Activated naive CD8-positive, alpha-beta T cell treated with anti-CD3 and anti-CD28 coated beads for 36 hours (primary cell): ENCODE data around the gene KCNIP1. TPM values are rescaled to one million over a fixed set of nuclear protein-coding genes. Genes with fewer than 3 reads are reported as not detected.

Experiments used
- DNase-seq: peaks from one replicate; pipeline ENCODE4 v3.0.0; 2021
- H3K27ac Mint-ChIP-seq: one replicate; pipeline ENCODE4 v1.8.0; 2022; ENCODE audit warnings: mild to moderate bottlenecking, moderate library complexity, mixed read lengths
- H3K27me3 Mint-ChIP-seq: one replicate; pipeline ENCODE4 v1.8.0; 2022; ENCODE audit warnings: mild to moderate bottlenecking, mixed read lengths
- H3K36me3 Mint-ChIP-seq: one replicate; pipeline ENCODE4 v1.8.0; 2021; ENCODE audit warnings: mild to moderate bottlenecking, mixed read lengths
- H3K4me1 Mint-ChIP-seq: one replicate; pipeline ENCODE4 v1.8.0; 2021; ENCODE audit warnings: mixed read lengths
- H3K4me3 Mint-ChIP-seq: one replicate; pipeline ENCODE4 v1.8.0; 2022; ENCODE audit warnings: mild to moderate bottlenecking, moderate library complexity, mixed read lengths
- H3K9me3 Mint-ChIP-seq: one replicate; pipeline ENCODE4 v1.8.0; 2022; ENCODE audit warnings: mixed read lengths
- total RNA-seq, 2 experiments: library from RNA; stranded (reverse); gene quantifications; one replicate each; pipeline ENCODE4 v1.2.3, GENCODE V29; 2021

The KCNIP1 gene
- total RNA-seq, 2 experiments from 2014 or later = not detected

GRCh38 chr5:170476704-170477103 is 27.1 kb upstream of the KCNIP1 start:
- Mint-ChIP-seq H3K4me1 (peaks cover under 1% of the 10 kb centered on the region), H3K9me3 (no peaks in the 10 kb centered on the region), H3K27ac (no peak overlapping the region), H3K27me3 (peaks cover 25% of the 10 kb centered on the region), H3K36me3 (no peaks in the 10 kb centered on the region), H3K4me3 (no peak overlapping the region)
- DNase-seq = no peak

GRCh38 chr5:170477906-170478305 is 25.9 kb upstream of the KCNIP1 start:
- Mint-ChIP-seq H3K4me3 (no peak overlapping the region), H3K36me3 (no peaks in the 10 kb centered on the region), H3K9me3 (no peaks in the 10 kb centered on the region), H3K27me3 (peaks cover 24% of the 10 kb centered on the region), H3K4me1 (peaks cover 4% of the 10 kb centered on the region), H3K27ac (no peak overlapping the region)
- DNase-seq = no peak

GRCh38 chr5:170478306-170478705 is 25.5 kb upstream of the KCNIP1 start:
- DNase-seq = no peak
- Mint-ChIP-seq H3K36me3 (no peaks in the 10 kb centered on the region), H3K4me1 (peaks cover 4% of the 10 kb centered on the region), H3K27me3 (peaks cover 20% of the 10 kb centered on the region), H3K4me3 (no peak overlapping the region), H3K9me3 (no peaks in the 10 kb centered on the region), H3K27ac (no peak overlapping the region)

DNA sequence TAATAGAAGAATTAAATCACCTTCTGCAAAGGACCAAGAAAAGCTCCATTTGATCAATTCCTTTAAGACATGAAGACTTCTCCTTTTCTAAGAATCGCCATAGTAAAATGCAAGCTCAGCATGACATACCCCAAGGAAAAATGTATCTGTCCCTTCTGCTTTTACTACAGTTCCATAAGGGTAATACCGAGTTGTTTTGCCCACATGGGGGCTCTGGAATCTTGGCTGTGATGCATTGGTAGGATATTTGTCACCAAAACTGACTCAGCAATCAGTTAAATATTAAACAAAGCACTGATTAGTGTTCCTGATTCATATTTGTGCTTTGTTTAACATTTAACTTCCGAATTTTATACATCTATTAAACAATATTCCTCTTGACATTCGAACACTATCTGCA is 24.3 kb upstream of the KCNIP1 start:
- H3K9me3 Mint-ChIP-seq = no peaks in the 10 kb centered on the region
- no peak overlapping the region for H3K4me3 Mint-ChIP-seq
- H3K27ac Mint-ChIP-seq = no peak overlapping the region
- peaks cover 20% of the 10 kb centered on the region for H3K27me3 Mint-ChIP-seq
- no peaks in the 10 kb centered on the region for H3K36me3 Mint-ChIP-seq
- H3K4me1 Mint-ChIP-seq = peaks cover 4% of the 10 kb centered on the region
- DNase-seq = no peak

- Mint-ChIP-seq H3K9me3 (no peaks in the 10 kb centered on the region), H3K36me3 (no peaks in the 10 kb centered on the region), H3K27ac (no peak overlapping the region), H3K27me3 (peaks cover 18% of the 10 kb centered on the region), H3K4me3 (no peak overlapping the region), H3K4me1 (peaks cover 4% of the 10 kb centered on the region)
- DNase-seq = no peak
Observed at GRCh38 chr5:170480260-170480659, 23.6 kb upstream of the KCNIP1 start.

GRCh38 chr5:170481849-170482248 is 22.0 kb upstream of the KCNIP1 start:
- H3K4me1 Mint-ChIP-seq = peaks cover 4% of the 10 kb centered on the region
- no peak overlapping the region for H3K27ac Mint-ChIP-seq
- no peak for DNase-seq
- no peaks in the 10 kb centered on the region for H3K36me3 Mint-ChIP-seq
- H3K27me3 Mint-ChIP-seq = peaks cover 16% of the 10 kb centered on the region
- no peak overlapping the region for H3K4me3 Mint-ChIP-seq
- H3K9me3 Mint-ChIP-seq = no peaks in the 10 kb centered on the region

- no peaks in the 10 kb centered on the region for H3K9me3 Mint-ChIP-seq
- no peaks in the 10 kb centered on the region for H3K36me3 Mint-ChIP-seq
- H3K4me1 Mint-ChIP-seq = peaks cover 4% of the 10 kb centered on the region
- H3K27me3 Mint-ChIP-seq = peaks cover 16% of the 10 kb centered on the region
- no peak for DNase-seq
- H3K27ac Mint-ChIP-seq = no peak overlapping the region
- no peak overlapping the region for H3K4me3 Mint-ChIP-seq
Observed at GRCh38 chr5:170482511-170482910, 21.3 kb upstream of the KCNIP1 start.

GRCh38 chr5:170483701-170484458 is 19.9 kb upstream of the KCNIP1 start:
- Mint-ChIP-seq H3K4me1 (peaks cover 4% of the 10 kb centered on the region), H3K27ac (no peak overlapping the region), H3K9me3 (no peaks in the 10 kb centered on the region), H3K4me3 (no peak overlapping the region), H3K27me3 (peaks cover 10% of the 10 kb centered on the region), H3K36me3 (no peaks in the 10 kb centered on the region)
- DNase-seq = no peak

DNA sequence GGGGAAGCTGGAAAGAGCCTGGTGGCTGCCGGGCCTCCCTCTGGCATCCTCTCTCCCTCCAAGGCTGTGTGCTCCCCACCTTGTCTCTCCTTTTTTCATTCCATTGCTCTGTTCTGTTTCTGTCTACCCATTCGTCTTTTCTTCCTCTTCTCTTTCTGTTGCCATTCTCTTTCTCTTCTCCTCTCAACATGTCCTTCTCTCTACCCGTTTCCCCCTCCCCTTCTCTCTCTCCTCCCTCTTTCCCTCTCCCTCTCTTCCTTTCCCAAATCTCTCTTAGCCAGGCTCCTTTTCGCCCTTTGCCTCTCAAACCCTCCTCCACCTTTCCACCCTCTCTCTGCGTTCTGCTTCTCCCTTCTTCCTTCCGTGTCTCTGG is 19.4 kb upstream of the KCNIP1 start:
- Mint-ChIP-seq H3K9me3 (no peaks in the 10 kb centered on the region), H3K4me3 (no peak overlapping the region), H3K27ac (no peak overlapping the region), H3K36me3 (no peaks in the 10 kb centered on the region), H3K27me3 (peaks cover 10% of the 10 kb centered on the region), H3K4me1 (peaks cover 4% of the 10 kb centered on the region)
- no peak for DNase-seq

- H3K4me3 Mint-ChIP-seq = no peak overlapping the region
Observed at GRCh38 chr5:170484847-170485615, 18.8 kb upstream of the KCNIP1 start.

GRCh38 chr5:170485616-170485911 is 18.3 kb upstream of the KCNIP1 start:
- peaks cover 10% of the 10 kb centered on the region for H3K27me3 Mint-ChIP-seq
- H3K4me3 Mint-ChIP-seq = no peak overlapping the region
- H3K27ac Mint-ChIP-seq = no peak overlapping the region
- DNase-seq = no peak
- H3K4me1 Mint-ChIP-seq = peaks cover 4% of the 10 kb centered on the region
- H3K9me3 Mint-ChIP-seq = no peaks in the 10 kb centered on the region
- H3K36me3 Mint-ChIP-seq = no peaks in the 10 kb centered on the region

More at GRCh38 chr5:170484847-170485615, 18.8 kb upstream of the KCNIP1 start:
- no peaks in the 10 kb centered on the region for H3K36me3 Mint-ChIP-seq
- H3K27me3 Mint-ChIP-seq = peaks cover 10% of the 10 kb centered on the region
- no peak for DNase-seq
- H3K27ac Mint-ChIP-seq = no peak overlapping the region
- H3K9me3 Mint-ChIP-seq = no peaks in the 10 kb centered on the region
- peaks cover 4% of the 10 kb centered on the region for H3K4me1 Mint-ChIP-seq

GRCh38 chr5:170486371-170486770 is 17.4 kb upstream of the KCNIP1 start:
- peaks cover 10% of the 10 kb centered on the region for H3K27me3 Mint-ChIP-seq
- no peaks in the 10 kb centered on the region for H3K9me3 Mint-ChIP-seq
- H3K36me3 Mint-ChIP-seq = no peaks in the 10 kb centered on the region
- H3K4me1 Mint-ChIP-seq = peaks cover 4% of the 10 kb centered on the region
- DNase-seq = no peak
- H3K4me3 Mint-ChIP-seq = no peak overlapping the region
- no peak overlapping the region for H3K27ac Mint-ChIP-seq

DNA sequence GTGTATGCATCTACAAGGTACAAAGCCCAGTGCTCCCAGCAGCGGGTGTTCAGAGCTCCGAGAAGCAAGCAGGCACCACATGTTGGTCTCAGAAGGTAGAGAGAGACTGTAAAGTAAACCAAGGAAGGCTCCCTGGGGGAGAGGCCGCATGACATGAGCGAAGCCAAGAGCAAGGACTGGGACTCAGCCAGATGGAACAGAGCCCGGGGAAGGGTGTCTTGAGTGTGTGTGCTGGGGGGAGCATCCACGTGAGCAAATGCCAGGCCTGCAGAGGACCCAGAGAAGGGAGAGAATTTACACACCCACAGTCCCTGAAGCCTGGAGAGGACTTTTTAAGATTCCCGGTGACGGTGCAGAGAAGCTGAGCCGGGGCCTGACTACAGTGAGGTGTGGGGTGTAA is 15.2 kb upstream of the KCNIP1 start:
- H3K4me3 Mint-ChIP-seq = no peak overlapping the region
- no peak for DNase-seq
- H3K27me3 Mint-ChIP-seq = peaks cover 6% of the 10 kb centered on the region
- H3K36me3 Mint-ChIP-seq = no peaks in the 10 kb centered on the region
- H3K27ac Mint-ChIP-seq = no peak overlapping the region
- no peaks in the 10 kb centered on the region for H3K9me3 Mint-ChIP-seq
- H3K4me1 Mint-ChIP-seq = no peaks in the 10 kb centered on the region

GRCh38 chr5:170489199-170489598 is 14.6 kb upstream of the KCNIP1 start:
- Mint-ChIP-seq H3K9me3 (no peaks in the 10 kb centered on the region), H3K36me3 (no peaks in the 10 kb centered on the region), H3K4me1 (no peaks in the 10 kb centered on the region), H3K27me3 (peaks cover 3% of the 10 kb centered on the region), H3K4me3 (no peak overlapping the region), H3K27ac (no peak overlapping the region)
- DNase-seq = no peak

- Mint-ChIP-seq H3K27ac (no peak overlapping the region), H3K9me3 (no peaks in the 10 kb centered on the region), H3K4me3 (no peak overlapping the region), H3K36me3 (no peaks in the 10 kb centered on the region), H3K27me3 (peaks cover 5% of the 10 kb centered on the region), H3K4me1 (no peaks in the 10 kb centered on the region)
- no peak for DNase-seq
Observed at GRCh38 chr5:170490381-170490780, 13.4 kb upstream of the KCNIP1 start.

DNA sequence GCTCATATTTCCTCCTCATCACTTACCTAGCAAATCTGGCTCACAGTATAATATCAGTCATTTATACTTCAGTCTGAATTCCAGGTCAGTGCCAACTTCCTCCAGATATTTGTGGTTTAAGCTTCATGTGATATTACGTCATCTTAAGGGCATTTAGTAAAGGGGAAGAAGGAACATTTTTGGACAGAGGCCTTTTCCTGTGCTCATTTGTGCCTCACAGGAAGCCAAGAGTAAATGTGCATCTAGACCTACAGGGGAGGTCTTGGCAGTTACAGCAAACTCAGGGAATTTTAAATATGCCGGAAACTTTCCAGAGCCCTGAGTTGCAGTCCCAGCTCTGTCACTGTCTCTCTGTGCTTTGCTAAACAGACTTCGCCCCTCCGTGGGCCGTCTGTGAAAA is 12.3 kb upstream of the KCNIP1 start:
- H3K4me1 Mint-ChIP-seq = no peaks in the 10 kb centered on the region
- no peak for DNase-seq
- no peaks in the 10 kb centered on the region for H3K36me3 Mint-ChIP-seq
- peaks cover 11% of the 10 kb centered on the region for H3K27me3 Mint-ChIP-seq
- no peaks in the 10 kb centered on the region for H3K9me3 Mint-ChIP-seq
- no peak overlapping the region for H3K4me3 Mint-ChIP-seq
- H3K27ac Mint-ChIP-seq = no peak overlapping the region
